AG09309 (cell line): ENCODE data around the gene SMAGP.
"Not testable (repeated sequence)": the region's sequence is repeated elsewhere in the genome, so short reads cannot be mapped to it uniquely, and the experiment has no call there.

Experiments
- DNase-seq: peaks from one replicate; pipeline ENCODE4 v3.0.0-alpha.2; 2010; ENCODE audit warnings: low read depth
- H3K4me3 ChIP-seq: 2 replicates; pipeline ENCODE4 v1.5.1; 2011; ENCODE audit warnings: mild to moderate bottlenecking, low read depth, low read length, moderate library complexity; ENCODE audit not compliant: control insufficient read depth
- TF ChIP-seq, protein P1 (sequence below): IDR thresholded peaks from 2 replicates; pipeline ENCODE4 v1.5.1; 2011; ENCODE audit warnings: mild to moderate bottlenecking, low read depth, low read length, inconsistent platforms; ENCODE audit not compliant: insufficient read depth, control insufficient read depth; ENCODE audit errors: missing control alignments

Gene SMAGP

GRCh38 chr12:51295651-51296050 is 25.4 kb upstream of the SMAGP start:
- TF ChIP-seq, protein P1, sequence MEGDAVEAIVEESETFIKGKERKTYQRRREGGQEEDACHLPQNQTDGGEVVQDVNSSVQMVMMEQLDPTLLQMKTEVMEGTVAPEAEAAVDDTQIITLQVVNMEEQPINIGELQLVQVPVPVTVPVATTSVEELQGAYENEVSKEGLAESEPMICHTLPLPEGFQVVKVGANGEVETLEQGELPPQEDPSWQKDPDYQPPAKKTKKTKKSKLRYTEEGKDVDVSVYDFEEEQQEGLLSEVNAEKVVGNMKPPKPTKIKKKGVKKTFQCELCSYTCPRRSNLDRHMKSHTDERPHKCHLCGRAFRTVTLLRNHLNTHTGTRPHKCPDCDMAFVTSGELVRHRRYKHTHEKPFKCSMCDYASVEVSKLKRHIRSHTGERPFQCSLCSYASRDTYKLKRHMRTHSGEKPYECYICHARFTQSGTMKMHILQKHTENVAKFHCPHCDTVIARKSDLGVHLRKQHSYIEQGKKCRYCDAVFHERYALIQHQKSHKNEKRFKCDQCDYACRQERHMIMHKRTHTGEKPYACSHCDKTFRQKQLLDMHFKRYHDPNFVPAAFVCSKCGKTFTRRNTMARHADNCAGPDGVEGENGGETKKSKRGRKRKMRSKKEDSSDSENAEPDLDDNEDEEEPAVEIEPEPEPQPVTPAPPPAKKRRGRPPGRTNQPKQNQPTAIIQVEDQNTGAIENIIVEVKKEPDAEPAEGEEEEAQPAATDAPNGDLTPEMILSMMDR: no peak
- no peak for DNase-seq
- no peak overlapping the region for H3K4me3 ChIP-seq

DNA sequence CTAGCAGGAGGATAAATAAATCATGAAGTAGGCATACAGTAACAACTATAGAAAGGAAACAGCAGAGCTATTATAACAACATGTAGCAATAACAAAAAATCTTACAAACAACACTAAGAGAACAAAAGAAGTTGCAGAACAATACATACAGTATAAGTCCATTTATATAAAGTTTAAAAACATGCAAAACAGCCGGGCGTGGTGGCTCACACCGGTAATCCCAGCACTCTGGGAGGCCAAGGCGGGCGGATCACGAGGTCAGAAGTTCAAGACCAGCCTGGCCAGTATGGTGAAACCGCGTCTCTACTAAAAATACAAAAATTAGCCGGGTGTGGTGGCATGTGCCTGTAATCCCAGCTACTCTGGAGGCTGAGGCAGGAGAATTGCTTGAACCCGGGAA is 23.9 kb upstream of the SMAGP start:
- DNase-seq, H3K4me3 ChIP-seq: not testable (repeated sequence)

- TF ChIP-seq, protein P1: no peak
- no peak for DNase-seq
- H3K4me3 ChIP-seq: no peak overlapping the region
These were observed 23.5 kb upstream of the SMAGP start for GRCh38 chr12:51293696-51294095.

GRCh38 chr12:51291603-51292513 is 21.6 kb upstream of the SMAGP start:
- DNase-seq, H3K4me3 ChIP-seq: not testable (repeated sequence)

- TF ChIP-seq, protein P1: no peak
- DNase-seq: no peak
- H3K4me3 ChIP-seq: no peak overlapping the region
These were observed 15.6 kb upstream of the SMAGP start for GRCh38 chr12:51285843-51286242.

DNA sequence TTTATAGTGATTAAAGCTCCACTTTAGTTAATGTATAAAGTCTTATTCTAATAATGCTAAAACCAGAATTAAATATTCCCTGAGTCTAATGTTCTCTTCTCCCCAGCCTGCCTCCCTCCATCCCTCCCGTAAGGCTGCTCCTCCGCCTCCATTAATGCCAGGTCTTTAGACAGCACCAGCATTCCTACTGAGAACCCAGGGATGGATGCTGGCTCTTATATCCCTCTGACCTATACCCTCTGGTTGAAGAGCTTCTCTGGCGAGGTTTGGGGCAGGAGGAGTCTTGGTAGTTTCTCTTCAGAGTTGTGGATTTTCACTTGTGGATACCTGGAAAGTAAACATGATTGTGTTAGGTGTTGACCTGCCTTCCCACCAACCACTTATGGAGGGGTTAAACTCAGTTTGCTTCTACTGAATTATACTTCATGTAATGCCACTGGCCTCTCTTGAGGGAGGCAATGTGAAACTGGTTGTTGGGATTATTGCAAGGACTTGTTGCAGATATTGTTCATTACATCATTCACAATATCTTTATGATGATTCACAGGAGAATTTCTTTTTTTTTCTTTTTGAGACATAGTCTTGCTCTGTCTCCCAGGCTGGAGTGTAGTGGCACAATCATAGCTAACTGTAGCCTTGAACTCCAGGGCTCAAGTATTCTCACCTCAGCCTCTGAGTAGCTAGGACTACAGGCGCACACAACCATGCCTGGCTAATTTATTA is 11.1 kb upstream of the SMAGP start:
- TF ChIP-seq, protein P1: no peak
- DNase-seq: no peak
- no peak overlapping the region for H3K4me3 ChIP-seq

GRCh38 chr12:51275088-51275487 is 4.9 kb upstream of the SMAGP start:
- DNase-seq: no peak
- H3K4me3 ChIP-seq: no peak overlapping the region
- TF ChIP-seq, protein P1: no peak

DNA sequence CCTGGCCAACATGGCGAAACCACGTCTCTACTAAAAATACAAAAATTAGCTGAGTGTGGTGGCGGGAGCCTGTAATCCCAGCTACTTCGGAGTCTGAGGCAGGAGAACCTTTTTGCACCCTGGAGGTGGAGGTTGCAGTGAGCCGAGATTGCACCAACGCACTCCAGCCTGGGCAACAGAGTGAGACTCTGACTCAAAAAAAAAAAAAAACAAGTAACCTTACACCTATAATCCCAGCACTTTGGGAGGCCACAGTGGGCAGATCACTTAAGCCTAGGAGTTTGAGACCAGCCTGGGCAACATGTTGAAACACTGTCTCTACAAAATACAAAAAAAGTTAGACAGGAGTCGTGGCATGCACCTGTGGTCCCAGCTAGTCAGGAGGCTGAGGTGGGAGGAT is 2.6 kb upstream of the SMAGP start:
- H3K4me3 ChIP-seq, DNase-seq: not testable (repeated sequence)
